Endothelial cell (in vitro differentiated cells): ENCODE data around the gene DOK6. TPM values are rescaled to one million over a fixed set of nuclear protein-coding genes. Genes with fewer than 3 reads are reported as not detected.

Experiments used
- DNase-seq: peaks from one replicate; pipeline ENCODE4 v3.0.0; 2021; ENCODE audit warnings: low spot score
- H3K27ac Mint-ChIP-seq: one replicate; pipeline ENCODE4 v1.8.0; 2021; ENCODE audit warnings: mixed read lengths, inconsistent platforms; ENCODE audit not compliant: unreplicated experiment
- H3K27me3 Mint-ChIP-seq: one replicate; pipeline ENCODE4 v1.8.0; 2021; ENCODE audit warnings: mild to moderate bottlenecking, moderate library complexity, mixed read lengths, inconsistent platforms; ENCODE audit not compliant: unreplicated experiment
- H3K36me3 Mint-ChIP-seq: one replicate; pipeline ENCODE4 v1.8.0; 2021; ENCODE audit warnings: mild to moderate bottlenecking, low read depth, mixed read lengths, inconsistent platforms; ENCODE audit not compliant: unreplicated experiment
- H3K4me1 Mint-ChIP-seq: one replicate; pipeline ENCODE4 v1.8.0; 2021; ENCODE audit warnings: mild to moderate bottlenecking, mixed read lengths, inconsistent platforms; ENCODE audit not compliant: unreplicated experiment
- H3K4me3 Mint-ChIP-seq: one replicate; pipeline ENCODE4 v1.8.0; 2021; ENCODE audit warnings: mild to moderate bottlenecking, mixed read lengths, inconsistent platforms; ENCODE audit not compliant: unreplicated experiment
- H3K9me3 Mint-ChIP-seq: one replicate; pipeline ENCODE4 v1.8.0; 2021; ENCODE audit warnings: mixed read lengths, inconsistent platforms; ENCODE audit not compliant: unreplicated experiment
- CTCF ChIP-seq: fragments of 200-600 bp; sonication (generic); IDR thresholded peaks from one replicate; pipeline ENCODE4 v1.5.0; 2021; ENCODE audit warnings: antibody characterized with exemption; ENCODE audit not compliant: unreplicated experiment
- total RNA-seq: library from RNA; stranded (reverse); fragmentation: NEBNext Ultra II Directional; extraction: Animal tissue kit (Norgen Biotek cat#: 25700); gene quantifications from one replicate; pipeline ENCODE4 v1.2.1, GENCODE V29; 2021; ENCODE audit not compliant: unreplicated experiment

DOK6 gene
- total RNA-seq, 1 donor from 2014 or later = 2.2 TPM

- H3K27ac Mint-ChIP-seq = no peak overlapping the region
- H3K4me1 Mint-ChIP-seq = peaks cover under 1% of the 10 kb centered on the region
- H3K36me3 Mint-ChIP-seq = no peaks in the 10 kb centered on the region
- no peak overlapping the region for H3K4me3 Mint-ChIP-seq
- no peak for DNase-seq
- no peaks in the 10 kb centered on the region for H3K9me3 Mint-ChIP-seq
- TF ChIP-seq CTCF = no peak
- no peaks in the 10 kb centered on the region for H3K27me3 Mint-ChIP-seq
These were observed 346.7 kb downstream of the DOK6 start for GRCh38 chr18:69747388-69747787.

GRCh38 chr18:69752737-69753380 is 352.2 kb downstream of the DOK6 start:
- no peak overlapping the region for H3K27ac Mint-ChIP-seq
- DNase-seq = no peak
- peaks cover 8% of the 10 kb centered on the region for H3K36me3 Mint-ChIP-seq
- peaks cover 14% of the 10 kb centered on the region for H3K4me1 Mint-ChIP-seq
- no peaks in the 10 kb centered on the region for H3K9me3 Mint-ChIP-seq
- peaks cover 1% of the 10 kb centered on the region for H3K27me3 Mint-ChIP-seq
- H3K4me3 Mint-ChIP-seq = no peak overlapping the region
- no peak for TF ChIP-seq CTCF

GRCh38 chr18:69754108-69754507 is 353.4 kb downstream of the DOK6 start:
- H3K27ac Mint-ChIP-seq = no peak overlapping the region
- peaks cover 23% of the 10 kb centered on the region for H3K4me1 Mint-ChIP-seq
- H3K4me3 Mint-ChIP-seq = no peak overlapping the region
- DNase-seq = no peak
- H3K9me3 Mint-ChIP-seq = no peaks in the 10 kb centered on the region
- no peak for TF ChIP-seq CTCF
- H3K27me3 Mint-ChIP-seq = peaks cover 1% of the 10 kb centered on the region
- H3K36me3 Mint-ChIP-seq = peaks cover 8% of the 10 kb centered on the region

GRCh38 chr18:69755041-69755440 is 354.4 kb downstream of the DOK6 start:
- H3K27ac Mint-ChIP-seq = no peak overlapping the region
- H3K4me1 Mint-ChIP-seq = peaks cover 23% of the 10 kb centered on the region
- H3K36me3 Mint-ChIP-seq = peaks cover 8% of the 10 kb centered on the region
- H3K27me3 Mint-ChIP-seq = peaks cover 1% of the 10 kb centered on the region
- no peaks in the 10 kb centered on the region for H3K9me3 Mint-ChIP-seq
- no peak for TF ChIP-seq CTCF
- H3K4me3 Mint-ChIP-seq = no peak overlapping the region
- DNase-seq = no peak

GRCh38 chr18:69755856-69756496 is 355.3 kb downstream of the DOK6 start:
- Mint-ChIP-seq H3K27ac (no peak overlapping the region), H3K4me3 (no peak overlapping the region), H3K36me3 (peaks cover 8% of the 10 kb centered on the region), H3K9me3 (no peaks in the 10 kb centered on the region), H3K4me1 (peaks cover 23% of the 10 kb centered on the region), H3K27me3 (peaks cover 1% of the 10 kb centered on the region)
- TF ChIP-seq CTCF = no peak
- DNase-seq = no peak
